GM13976 (cell line): Measurements from ENCODE around the gene MTCH2.
A peak's percentile ranks its signal among the peaks of the same experiment; 100 is the strongest.

ENCODE experiments used
- DNase-seq: peaks from one replicate; pipeline ENCODE4 v3.0.0; 2012; ENCODE audit warnings: low spot score
- CTCF ChIP-seq: IDR thresholded peaks from 2 replicates; pipeline ENCODE4 v1.5.1; 2012; ENCODE audit warnings: borderline replicate concordance, mild to moderate bottlenecking; ENCODE audit not compliant: insufficient read depth; ENCODE audit errors: extremely low read depth, missing control alignments, control extremely low read depth
- in situ Hi-C: fragments of 300-500 bp; cut with MboI; formaldehyde crosslinking; loops from one replicate; pipeline ENCODE4 v1.12.0; 2022; ENCODE audit warnings: low sequenced_read_pairs, mixed read lengths, inconsistent platforms; ENCODE audit not compliant: unreplicated experiment

Gene MTCH2

GRCh38 chr11:47589118-47589517, 53.2 kb downstream of the MTCH2 start:
- no peak for TF ChIP-seq CTCF
- no peak for DNase-seq
- in situ Hi-C loops, result no loop called here

- DNase-seq, result no peak
- no peak for TF ChIP-seq CTCF
- in situ Hi-C loops, result no loop called here
These were observed 54.5 kb downstream of the MTCH2 start for GRCh38 chr11:47587723-47588326.

- DNase-seq, result no peak
- TF ChIP-seq CTCF, result no peak
- in situ Hi-C loops, result no loop called here
These were observed 55.2 kb downstream of the MTCH2 start for GRCh38 chr11:47587039-47587716.

- TF ChIP-seq CTCF, result no peak
- no peak for DNase-seq
- in situ Hi-C loops, result no loop called here
These were observed 56.1 kb downstream of the MTCH2 start, which contains the start of gene FAM180B for GRCh38 chr11:47586098-47586855. FAM180B (plus strand) TSS chr11:47586678; CDS start chr11:47586769, 91 bp downstream.

- TF ChIP-seq CTCF, result no peak
- in situ Hi-C loops, result no loop called here
- no peak for DNase-seq
These were observed 58.5 kb downstream of the MTCH2 start for GRCh38 chr11:47583844-47584243.

GRCh38 chr11:47578524-47579494, 63.5 kb downstream of the MTCH2 start, which contains the start of the genes KBTBD4 and NDUFS3:
KBTBD4 (minus strand) TSS chr11:47578970; CDS start chr11:47578951, 19 bp downstream.
NDUFS3 (plus strand) TSS chr11:47579074; CDS start chr11:47579092, 18 bp downstream.
- TF ChIP-seq CTCF, result no peak
- in situ Hi-C loops, result no loop called here
- DNase-seq, result peak; percentile 93
